ENCODE results near the gene CAPN12. TPM values are rescaled to one million over a fixed set of nuclear protein-coding genes. Genes with fewer than 3 reads are reported as not detected.
A peak's percentile ranks its signal among the peaks of the same experiment; 100 is the strongest.

CAPN12 gene
- total RNA-seq, 1 experiment from 2014 or later, result 8.8 TPM

GRCh38 chr19:38729653-38730469, 14.4 kb downstream of the CAPN12 start:
- DNase-seq (ENCODE audit: low read depth, low spot score) (peak; percentile 24), ATAC-seq (peak; percentile 74)
- TSS peak; percentile 74 for BruUV-seq (replicated peaks)
- no peaks in the 10 kb centered on the region for H3K27me3 ChIP-seq (ENCODE audit: insufficient read depth, low read length)
- H3K27ac ChIP-seq (ENCODE audit: low read depth, low read length), result no peak overlapping the region
- H3K9me3 ChIP-seq (ENCODE audit: control insufficient read depth in 1 of 2, insufficient read depth in 1 of 2, low read depth in 1 of 2, low read length in 2 of 2), result no peaks in the 10 kb centered on the region
- no peak overlapping the region for H3K9ac ChIP-seq (ENCODE audit: low read length)
- RAD21 ChIA-PET (ENCODE audit: low non-redundant PET in 1 of 2, low total read pairs in 2 of 2, uncharacterized antibody in 2 of 2, unreplicated experiment in 2 of 2), result no interaction called here
- CTCF ChIA-PET, result no interaction called here
- intact Hi-C loops (cut with micrococcal nuclease), result loop anchor here (5.0 kb wide), 1 partner anchor 202 kb away; the partner anchor contains the start of genes MRPS12 and SARS2
- H3K36me3 ChIP-seq (ENCODE audit: control insufficient read depth in 1 of 2, insufficient read depth in 2 of 2, low read length in 2 of 2), result peaks cover 13 to 50% of the 10 kb centered on the region in 2 experiments; a peak in 3 of 4 replicates
- H2AFZ ChIP-seq (ENCODE audit: low read depth, low read length, poor library complexity, severe bottlenecking), result no peak overlapping the region
- no peak for TF ChIP-seq FOSL1 (IDR thresholded peaks at IDR 0.05; ENCODE audit: low read depth)
- no peak for TF ChIP-seq ZFX (IDR thresholded peaks at IDR 0.05)
- TF ChIP-seq RAD21 (IDR thresholded peaks at IDR 0.05; ENCODE audit: low read depth), result peak; percentile 62
- TF ChIP-seq ZNF274 (IDR thresholded peaks at IDR 0.05; ENCODE audit: low read depth, low read length), result no peak
- TF ChIP-seq, protein P1, sequence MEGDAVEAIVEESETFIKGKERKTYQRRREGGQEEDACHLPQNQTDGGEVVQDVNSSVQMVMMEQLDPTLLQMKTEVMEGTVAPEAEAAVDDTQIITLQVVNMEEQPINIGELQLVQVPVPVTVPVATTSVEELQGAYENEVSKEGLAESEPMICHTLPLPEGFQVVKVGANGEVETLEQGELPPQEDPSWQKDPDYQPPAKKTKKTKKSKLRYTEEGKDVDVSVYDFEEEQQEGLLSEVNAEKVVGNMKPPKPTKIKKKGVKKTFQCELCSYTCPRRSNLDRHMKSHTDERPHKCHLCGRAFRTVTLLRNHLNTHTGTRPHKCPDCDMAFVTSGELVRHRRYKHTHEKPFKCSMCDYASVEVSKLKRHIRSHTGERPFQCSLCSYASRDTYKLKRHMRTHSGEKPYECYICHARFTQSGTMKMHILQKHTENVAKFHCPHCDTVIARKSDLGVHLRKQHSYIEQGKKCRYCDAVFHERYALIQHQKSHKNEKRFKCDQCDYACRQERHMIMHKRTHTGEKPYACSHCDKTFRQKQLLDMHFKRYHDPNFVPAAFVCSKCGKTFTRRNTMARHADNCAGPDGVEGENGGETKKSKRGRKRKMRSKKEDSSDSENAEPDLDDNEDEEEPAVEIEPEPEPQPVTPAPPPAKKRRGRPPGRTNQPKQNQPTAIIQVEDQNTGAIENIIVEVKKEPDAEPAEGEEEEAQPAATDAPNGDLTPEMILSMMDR (IDR thresholded peaks at IDR 0.05 in 2 of 3, conservative IDR thresholded peaks at IDR 0.05 in 1 of 3; ENCODE audit: borderline replicate concordance in 1 of 3, insufficient read depth in 1 of 3, low read depth in 2 of 3, low read length in 2 of 3), result peak; percentile 67 to 92 (median 87); a peak in 5 of 6 replicates
- TF ChIP-seq SP1 (IDR thresholded peaks at IDR 0.05; ENCODE audit: low read depth), result no peak
- no peak for TF ChIP-seq POLR2A (IDR thresholded peaks at IDR 0.05; ENCODE audit: borderline replicate concordance, extremely low read depth, insufficient read depth, insufficient read length)
- POLR2A ChIA-PET, result no interaction called here
- H3K9me2 ChIP-seq (ENCODE audit: insufficient read depth), result no peaks in the 10 kb centered on the region
- H3K4me2 ChIP-seq (ENCODE audit: low read length), result no peak overlapping the region
- 0 out of 2 replicates have a peak, but pooled peaks cover 3% of the 10 kb centered on the region for H4K20me1 ChIP-seq (ENCODE audit: insufficient read depth)
- peaks cover 11 to 41% of the 10 kb centered on the region in 2 experiments; a peak in 3 of 4 replicates for H3K4me1 ChIP-seq (ENCODE audit: control insufficient read depth in 1 of 2, insufficient read depth in 2 of 2, low read length in 2 of 2)
- no peaks in the 10 kb centered on the region; the same call in 1 of the 2 replicates for H3K79me2 ChIP-seq (ENCODE audit: insufficient read depth, low read length)
- no peak overlapping the region for H3K4me3 ChIP-seq (replicated peaks in 1 of 2; ENCODE audit: low read depth in 1 of 2, low read length in 2 of 2)
